GM19099 (cell line): ENCODE measurements around the gene SLC2A1.

Experiments
- POLR2A ChIP-seq: IDR thresholded peaks from 3 replicates; pipeline ENCODE4 v1.6.1; 2011; ENCODE audit warnings: low read depth; ENCODE audit not compliant: insufficient read length; ENCODE audit errors: extremely low read depth

Gene SLC2A1

DNA sequence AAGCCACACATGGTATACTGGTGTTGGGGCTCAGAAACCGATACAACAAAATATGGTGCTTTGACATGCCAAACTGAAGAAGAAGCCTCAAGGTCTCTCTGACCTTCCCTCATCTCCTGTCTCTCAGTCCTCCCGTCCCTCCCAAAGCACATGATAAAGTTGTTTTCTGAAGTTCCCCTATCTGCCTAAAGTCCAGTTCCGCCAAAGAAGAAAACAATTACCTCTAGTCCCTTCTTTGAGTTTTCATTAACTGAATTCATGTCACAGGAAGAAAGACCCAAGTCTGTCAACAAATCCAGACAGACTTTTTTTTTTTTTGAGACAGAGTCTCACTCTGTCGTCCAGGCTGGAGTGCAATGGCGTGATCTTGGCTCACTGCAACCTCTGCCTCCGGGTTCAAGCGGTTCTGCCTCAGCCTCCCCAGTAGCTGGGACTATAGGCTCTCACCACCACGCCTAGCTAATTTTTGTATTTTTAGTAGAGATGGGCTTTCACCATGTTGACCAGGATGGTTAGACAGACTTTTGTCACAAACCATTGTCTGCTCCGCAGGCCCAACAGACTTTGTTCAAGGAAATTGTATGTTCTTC lies 32.2 kb upstream of the SLC2A1 start:
- TF ChIP-seq POLR2A, result no peak

DNA sequence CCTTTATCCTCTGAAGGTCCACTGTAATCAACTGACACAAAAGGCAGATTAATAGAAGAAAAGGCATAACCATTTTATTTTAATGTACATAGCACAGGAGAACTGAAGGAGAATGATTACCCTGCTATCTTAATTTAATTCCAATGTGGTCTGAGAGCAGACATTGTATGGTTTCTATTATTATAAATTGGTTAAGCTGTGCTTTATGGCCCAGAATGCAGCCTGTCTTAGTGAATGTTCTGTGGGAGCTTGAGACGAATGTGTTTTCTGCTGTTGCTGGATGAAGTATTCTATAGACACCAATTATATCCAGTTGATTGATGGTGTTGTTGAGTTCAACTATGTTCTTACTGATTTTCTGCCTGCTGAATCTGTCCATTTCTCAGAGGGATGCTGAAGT lies 25.0 kb upstream of the SLC2A1 start:
- no peak for TF ChIP-seq POLR2A

DNA sequence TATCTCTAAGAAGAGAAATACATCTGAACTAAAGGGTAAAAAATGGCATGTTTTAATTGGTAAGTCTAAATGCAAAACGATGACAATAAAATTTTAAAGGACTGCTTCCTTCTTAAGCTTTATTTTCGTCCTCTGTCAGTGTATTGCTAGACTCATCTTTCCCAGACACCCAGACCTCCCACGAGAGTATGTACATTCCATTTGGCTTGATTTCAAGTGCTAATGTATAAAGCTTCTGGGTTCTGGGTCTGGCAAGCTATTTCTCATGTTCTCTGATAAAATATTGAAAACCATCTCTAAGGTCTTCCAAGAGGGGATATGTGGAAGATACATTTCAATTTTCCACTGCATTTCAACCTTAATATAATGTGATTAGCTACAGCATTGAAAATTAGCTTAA lies 24.6 kb upstream of the SLC2A1 start:
- no peak for TF ChIP-seq POLR2A

DNA sequence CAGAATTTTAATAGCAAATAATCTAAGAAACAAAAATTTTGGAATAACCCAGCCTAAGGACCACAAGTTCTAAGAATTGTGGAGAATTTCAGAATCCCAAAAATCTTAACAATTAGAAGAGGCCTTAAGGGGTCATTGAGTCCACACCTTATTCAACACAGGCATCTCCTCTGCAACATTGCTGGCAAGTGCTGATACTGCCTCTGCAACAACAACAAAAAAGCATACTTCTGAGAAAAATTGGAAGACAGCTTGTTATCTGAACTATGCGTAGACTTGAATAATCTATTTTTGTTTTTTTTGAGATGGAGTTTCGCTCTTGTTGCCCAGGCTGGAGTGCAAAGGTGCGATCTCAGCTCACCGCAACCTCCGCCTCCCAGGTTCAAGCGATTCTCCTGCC lies 24.0 kb upstream of the SLC2A1 start:
- no peak for TF ChIP-seq POLR2A

DNA sequence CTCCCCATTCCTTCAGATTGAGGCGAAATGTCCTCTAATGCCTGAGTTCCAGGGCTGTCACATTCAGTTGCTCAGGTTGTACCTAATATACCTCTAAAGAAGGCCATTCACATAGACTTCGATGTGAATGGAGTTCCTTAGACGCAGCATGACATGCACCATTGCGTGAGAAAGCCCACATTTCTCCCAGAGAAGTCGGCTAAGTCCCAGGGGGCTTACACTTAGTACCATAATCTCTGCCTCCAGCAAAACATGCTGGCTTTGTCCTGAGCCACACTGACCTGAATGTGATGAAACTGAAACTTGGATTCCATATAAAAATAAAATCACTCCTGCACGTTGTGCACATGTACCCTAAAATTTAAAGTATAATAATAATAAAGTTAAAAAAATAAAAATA lies 23.2 kb upstream of the SLC2A1 start:
- TF ChIP-seq POLR2A, result no peak

DNA sequence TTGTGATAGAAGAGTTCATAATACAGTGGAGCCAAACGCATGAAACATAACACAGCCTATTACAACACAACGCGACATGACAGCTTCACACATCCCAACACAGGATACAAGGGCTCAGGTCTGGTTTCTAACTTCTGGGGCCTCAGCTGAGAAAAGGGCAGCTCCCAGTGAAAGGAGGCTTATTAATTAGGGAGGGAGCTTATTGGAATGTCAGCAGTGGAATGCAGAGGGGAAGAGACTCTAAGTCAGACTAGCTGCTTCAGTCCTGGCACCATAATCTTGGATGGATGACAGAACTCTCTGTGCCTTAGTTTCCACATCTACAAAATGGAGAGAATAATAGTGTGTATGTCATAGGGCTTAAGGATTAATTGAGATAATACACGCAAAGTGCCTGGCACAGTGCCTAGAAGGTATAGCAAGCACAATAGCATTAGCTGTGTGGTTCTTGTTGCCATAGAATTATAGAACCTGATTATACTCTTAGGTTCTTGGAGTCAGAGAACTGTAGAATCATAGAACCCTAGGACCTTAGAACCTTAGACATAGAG lies 22.7 kb upstream of the SLC2A1 start:
- TF ChIP-seq POLR2A, result no peak

DNA sequence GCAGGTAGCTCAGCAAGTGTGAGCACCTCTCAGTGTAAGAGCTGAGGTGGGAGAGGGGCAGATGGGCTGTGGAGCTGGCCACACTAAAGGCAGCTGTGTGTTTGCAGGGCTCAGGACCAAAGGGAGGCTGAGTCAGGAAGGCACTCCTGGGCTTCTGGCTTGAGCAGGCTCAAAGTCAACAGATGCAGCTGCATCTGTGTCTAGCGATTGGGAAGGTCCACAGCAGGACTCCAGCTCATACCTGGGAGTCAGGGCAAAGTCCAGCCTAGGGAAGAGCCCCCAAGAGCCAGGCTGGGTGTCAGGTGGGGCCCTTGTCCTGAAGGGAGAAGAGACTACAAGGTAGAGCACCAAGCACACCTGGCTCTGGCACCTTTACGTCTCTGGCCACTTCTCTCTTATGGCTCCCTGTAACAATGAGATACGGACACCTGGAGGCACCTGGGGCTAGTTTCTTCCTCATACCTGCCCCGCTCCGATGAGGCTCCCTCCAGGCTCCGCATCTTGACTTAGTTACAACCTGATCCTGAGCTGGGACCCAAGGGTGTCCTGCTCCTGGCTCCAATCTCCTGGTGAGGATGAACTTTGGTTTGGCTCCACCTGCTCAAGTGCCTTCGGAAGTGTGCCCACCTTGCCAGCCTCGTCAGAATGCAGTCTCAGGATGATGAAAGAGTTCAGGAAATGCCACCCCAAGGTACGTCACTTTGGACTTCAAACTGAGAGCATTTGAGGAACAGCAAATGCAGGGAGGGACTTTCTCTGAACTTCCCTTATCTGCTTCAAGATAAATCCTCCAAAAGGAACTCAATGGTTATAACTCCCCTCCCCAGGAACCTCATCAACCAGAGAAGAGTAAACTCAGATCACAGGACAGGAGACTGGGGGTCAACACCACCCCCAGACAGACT lies 21.5 kb upstream of the SLC2A1 start:
- TF ChIP-seq POLR2A, result no peak

DNA sequence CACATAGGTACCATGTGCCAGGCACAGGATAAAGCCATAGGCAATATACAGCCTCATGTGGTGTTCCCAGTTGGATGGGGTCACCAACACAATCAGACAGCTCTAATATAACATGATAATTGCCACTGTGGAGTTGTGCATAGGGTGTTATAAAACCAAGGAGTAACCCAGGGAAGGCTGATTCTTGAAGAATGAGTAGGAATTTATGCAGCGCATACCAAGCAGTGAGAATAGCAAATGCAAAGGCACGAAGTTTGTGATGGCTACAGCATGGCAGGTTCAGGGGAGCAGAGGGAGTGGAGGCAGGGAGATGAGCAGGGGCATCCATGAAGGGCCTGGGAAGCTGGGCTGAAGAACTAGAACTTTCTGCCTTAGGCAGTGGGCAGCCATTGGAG lies 20.4 kb upstream of the SLC2A1 start:
- TF ChIP-seq POLR2A, result no peak

DNA sequence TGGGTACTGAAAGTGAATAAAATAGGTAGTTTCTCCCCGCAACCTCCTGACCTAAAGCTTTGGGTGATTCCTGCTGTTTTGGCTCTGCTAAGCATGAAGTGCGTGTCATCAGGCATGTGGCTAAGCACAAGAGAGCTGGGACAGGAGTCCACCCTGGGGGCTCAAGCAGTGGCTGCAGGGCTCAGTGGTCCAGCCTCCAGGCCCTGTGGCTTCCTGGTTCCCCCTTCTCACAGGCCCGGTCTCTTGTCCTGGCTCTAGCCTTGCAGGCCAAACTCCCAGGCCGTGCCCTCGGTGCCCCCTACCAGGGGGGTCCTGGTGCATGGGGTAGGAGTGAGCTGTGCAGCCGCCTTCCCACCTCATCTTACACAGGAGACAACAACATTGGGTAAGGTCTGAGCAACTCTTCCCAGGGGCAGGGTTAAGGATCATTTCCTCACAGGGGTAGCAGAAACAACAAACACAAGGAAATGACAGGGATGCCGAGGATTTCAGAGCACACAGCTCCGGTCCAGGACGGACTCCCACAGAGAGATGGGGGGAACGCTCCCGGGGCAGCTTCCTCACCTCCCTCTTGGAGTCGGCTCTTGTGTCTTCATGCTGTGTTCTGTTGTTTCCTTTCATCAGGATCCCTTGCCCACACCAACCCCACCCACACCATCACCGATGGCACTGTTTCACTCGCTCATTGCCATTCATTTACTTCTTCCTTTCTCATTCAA lies 19.8 kb upstream of the SLC2A1 start:
- no peak for TF ChIP-seq POLR2A

DNA sequence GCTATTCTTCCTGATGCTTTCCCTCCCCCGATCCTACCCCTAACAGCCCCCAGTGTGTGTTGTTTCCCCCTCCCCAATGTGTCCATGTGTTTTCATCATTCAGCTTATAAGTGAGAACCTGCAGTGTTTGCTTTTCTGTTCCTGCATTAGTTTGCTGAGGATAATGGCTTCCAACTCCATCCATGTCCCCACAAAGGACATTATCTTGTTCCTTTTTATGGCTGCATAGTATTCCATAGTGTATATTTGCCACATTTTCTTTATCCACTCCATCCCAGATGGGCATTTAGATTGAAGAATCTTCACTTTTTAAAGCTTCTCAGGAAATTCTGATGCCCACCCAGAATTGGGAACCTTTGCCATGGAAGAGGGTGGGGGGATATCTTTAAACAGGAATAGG lies 19.0 kb upstream of the SLC2A1 start:
- TF ChIP-seq POLR2A, result no peak

DNA sequence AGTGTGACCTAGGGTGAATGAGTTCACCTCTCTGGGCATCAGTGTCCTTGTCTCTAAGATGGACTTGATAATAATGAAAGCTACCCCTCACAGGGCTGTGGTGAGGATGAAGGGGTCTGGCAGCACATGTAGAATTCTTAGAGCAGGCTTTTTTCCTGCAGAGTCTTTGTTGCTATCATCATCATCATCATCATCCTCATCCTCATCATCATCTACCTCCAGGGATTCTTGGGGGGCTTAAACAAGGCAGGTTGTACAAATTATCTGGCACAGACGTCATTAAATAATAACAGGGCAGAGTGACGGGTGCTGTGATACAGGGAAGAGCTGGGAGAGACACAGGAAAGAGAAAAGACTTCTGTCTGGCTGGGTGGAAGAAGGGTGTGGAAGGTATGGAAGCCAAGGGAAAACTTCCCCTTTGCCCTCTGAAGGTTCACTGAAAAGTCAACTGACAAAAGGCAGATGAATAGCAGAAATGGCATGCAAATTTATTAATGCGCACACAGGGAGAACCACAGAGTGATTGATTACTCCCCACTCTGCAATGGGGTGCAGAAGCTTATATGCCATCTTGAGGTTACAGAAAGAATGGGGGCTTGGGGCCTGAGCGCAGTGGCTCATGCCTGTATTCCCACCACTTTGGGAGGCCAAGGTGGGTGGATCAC lies 17.0 kb upstream of the SLC2A1 start:
- no peak for TF ChIP-seq POLR2A

DNA sequence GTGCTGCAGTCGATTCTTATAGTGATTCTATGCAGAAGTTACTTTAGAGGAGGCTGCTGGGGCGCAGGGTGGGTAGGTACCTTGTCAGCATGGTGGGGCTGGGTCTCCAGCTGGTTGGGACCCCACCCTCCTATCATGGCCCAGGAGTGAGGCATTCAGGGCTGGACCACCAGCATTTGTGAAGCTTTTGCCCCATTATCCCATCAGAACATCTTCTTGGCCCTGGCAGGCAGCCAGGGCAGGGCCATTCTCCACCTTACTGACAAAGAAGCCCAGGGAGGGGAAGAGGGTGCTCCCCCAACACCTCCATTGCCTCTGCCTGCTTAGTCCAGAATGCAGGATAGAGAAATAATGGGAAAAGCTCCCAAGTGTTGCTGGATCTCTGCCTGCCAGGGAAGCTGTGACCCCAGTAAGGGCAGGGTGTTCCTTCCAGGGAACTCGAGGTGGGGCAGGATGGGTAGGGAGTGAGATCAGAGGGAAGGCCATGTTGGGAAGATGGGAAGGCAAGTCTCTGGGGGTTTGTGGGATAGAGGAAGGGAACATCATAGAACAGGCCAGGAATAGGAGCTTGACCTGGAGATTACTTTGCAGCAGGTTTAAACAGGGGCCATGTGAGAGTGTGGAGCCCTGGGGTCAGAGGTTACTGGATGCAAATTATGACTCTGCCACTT lies 16.2 kb upstream of the SLC2A1 start:
- no peak for TF ChIP-seq POLR2A

DNA sequence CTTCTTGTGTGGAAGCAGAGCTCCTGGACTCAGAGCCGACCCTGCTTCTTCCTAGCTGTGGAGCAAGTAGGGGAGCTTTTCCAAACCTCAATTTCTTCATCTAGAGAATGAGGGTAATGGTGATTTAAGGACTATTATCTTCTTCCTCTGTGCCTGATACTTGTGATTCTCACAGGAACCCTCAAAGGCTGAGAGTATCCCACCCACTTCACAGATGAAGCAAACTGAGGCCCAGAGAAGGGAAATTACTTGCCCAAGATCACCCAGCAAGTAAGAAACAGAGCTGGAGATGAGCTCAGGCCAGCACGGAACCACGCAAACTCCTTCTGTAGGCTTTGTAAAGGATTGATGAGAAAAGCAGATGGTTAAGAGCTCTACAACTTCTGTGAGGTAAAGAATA lies 15.1 kb upstream of the SLC2A1 start:
- TF ChIP-seq POLR2A, result no peak

DNA sequence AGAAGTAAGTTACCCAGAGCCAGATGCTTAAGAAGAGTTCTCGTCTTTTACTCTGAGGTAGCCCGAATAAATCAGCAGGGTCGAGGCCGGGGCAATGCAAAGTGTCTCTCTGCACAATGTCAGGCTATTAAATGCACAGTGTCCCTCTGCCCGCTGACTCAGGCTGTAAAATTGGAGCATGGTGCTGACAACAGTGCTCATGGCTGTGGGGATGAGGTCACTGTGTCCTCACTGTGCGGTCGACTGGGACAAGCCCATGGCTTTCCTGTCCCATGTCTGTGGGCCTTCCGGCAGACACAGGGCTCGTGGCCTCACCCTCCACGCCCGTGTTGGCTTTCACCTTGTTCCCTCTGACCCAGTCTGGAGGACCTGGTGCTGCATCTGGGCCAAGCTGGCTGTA lies 14.6 kb upstream of the SLC2A1 start:
- no peak for TF ChIP-seq POLR2A
